Activated naive CD4-positive, alpha-beta T cell treated with Interleukin-2 at 50 U/mL for 16 hours (primary cell): ENCODE measurements around the gene LRP1B.

Experiments
- DNase-seq: peaks from one replicate; pipeline ENCODE4 v3.0.0-alpha.2; 2020

The LRP1B gene

DNA sequence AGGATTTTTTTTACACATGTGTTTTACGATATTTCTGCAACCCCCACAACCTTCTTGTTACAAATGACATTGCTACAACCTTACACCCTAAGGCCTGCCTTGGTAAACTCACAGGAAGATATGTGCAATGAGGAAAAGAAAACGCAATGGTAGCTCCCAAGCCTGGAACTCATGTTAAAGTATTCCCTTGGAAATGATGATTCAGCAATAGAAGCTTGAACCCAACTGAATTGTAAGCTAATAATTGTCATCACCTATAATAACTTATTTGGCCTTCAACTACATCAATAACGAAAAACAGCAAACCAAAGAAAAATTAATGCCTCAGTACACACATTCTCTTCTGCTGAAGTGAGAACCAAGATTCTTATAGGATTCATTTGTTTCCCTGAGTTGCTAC is 491.0 kb downstream of the LRP1B start:
- DNase-seq = no peak

DNA sequence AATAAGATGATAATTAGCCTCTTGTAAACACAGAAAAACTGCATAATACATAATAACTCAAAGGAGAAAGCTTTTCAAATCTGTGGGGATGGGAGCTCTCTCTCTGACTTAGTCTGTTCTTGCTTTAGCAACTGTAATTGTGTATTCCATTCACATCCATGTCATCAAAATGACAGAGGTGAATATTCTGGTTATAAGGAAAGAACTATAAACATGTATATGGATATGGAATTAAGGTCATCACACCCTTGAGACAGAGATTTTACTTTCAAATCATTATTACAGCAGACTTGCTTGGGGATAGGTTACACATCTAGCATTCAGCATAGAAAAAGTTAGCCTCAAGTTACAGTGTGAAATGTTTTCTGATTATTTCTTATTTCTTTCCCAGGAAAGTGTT is 497.7 kb downstream of the LRP1B start:
- DNase-seq = no peak

- DNase-seq = no peak
These were observed 500.3 kb downstream of the LRP1B start for GRCh38 chr2:141630407-141630930.

- no peak for DNase-seq
These were observed 510.4 kb downstream of the LRP1B start for GRCh38 chr2:141620372-141620771.

DNA sequence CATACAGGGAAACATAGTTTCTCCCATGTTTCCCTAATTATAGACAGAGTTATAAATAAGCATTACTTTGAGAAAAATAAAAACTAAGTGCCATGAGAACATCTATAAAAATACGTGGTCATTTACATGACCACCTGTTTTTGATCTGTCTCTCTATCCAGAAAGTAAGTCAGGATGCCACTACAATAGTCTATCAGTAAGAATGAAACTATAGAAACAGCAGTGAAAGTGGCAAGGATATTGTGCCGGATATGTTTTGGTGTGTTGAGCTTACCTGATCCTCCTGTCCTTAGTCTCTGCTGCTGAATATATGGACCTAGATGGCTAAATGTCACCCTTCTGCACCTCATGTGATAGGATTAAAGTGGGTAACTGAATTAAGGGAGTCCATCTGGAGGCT is 512.4 kb downstream of the LRP1B start:
- DNase-seq = no peak

- no peak for DNase-seq
These were observed 518.8 kb downstream of the LRP1B start for GRCh38 chr2:141611981-141612380.

GRCh38 chr2:141611176-141611571 is 519.6 kb downstream of the LRP1B start:
- no peak for DNase-seq

- DNase-seq = no peak
These were observed 520.1 kb downstream of the LRP1B start for GRCh38 chr2:141610564-141611175.

DNA sequence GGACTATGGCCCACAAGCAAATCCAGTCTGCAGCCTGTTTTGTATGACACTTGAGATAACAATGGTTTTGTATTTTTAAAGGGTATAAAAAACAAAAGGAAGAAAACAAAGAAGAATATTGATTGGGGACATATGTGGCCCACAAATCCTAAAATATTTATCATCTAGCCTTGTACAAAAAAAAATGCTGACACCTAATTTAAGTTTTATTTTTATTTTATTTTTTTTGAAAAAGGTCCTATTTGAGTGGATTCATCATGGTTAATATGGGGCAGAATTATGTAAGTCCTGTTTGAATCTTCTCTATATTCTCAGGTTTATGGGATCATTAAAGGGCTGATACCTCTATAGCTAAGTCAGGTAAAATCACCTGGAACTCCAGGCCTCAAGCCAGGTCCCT is 525.7 kb downstream of the LRP1B start:
- no peak for DNase-seq

- DNase-seq = no peak
These were observed 529.2 kb downstream of the LRP1B start for GRCh38 chr2:141601511-141602152.

DNA sequence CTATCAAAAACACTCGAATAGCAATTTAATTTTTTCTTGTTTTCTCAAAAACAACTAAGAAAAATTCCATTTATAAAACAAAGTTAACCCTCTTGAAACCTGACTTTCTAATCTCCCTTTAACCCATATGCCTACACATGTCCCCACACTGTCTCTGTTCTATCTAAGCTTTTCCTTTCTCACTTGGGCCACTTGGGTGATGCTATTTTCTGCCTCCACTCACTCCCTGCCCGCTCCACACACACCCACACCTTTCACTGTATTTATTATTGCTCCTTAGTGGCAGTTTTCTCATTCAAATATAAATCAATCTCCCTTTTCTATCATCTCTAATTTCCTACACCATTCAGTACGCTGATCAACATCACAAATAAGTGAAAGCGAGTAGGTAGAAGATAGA is 531.1 kb downstream of the LRP1B start:
- no peak for DNase-seq

DNA sequence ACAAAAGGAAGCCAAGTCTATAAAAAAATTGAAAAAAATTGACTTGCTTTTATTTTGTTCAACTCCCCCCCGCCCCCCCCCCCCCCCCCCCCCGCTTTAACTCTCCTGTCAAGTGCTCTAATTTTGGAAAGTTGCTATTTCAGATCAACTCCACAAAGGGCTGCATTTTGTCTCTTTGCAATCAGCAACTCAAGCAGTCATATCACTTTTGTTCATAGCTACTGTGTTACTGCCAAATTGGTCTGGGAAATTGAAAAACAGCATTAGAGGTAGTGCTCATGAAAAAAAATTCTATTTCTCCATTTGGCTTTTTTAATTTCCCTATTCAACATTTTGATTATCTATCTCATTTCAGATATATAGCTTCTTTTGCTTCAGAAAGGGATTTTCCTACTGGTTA is 531.8 kb downstream of the LRP1B start:
- DNase-seq = no peak

DNA sequence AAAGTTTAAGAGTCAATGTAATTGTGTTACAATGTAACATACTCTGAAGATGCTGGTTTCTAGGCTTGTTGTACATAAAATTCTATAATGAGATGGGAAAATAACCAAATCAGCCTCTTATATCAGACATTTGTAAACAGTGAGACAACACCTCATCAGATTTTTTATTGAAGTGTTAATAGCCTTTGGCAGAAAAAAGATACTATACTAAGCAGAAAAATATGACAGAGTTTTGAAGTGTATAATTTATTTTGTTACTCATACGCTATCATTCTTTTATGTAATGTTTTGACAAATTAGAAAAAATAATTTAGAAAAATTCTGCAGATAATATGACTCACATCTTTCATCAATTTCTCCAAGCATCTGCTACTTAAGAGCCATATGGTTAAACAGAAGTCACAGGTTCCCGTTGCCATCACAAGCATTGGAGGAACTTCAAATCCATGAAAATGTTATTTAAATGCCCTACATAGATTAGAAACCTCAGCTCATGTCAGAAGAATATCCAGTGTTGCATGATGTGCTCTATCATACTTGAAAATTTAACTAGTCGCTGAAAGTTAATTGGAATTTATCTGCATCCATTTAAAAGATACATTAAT is 535.4 kb downstream of the LRP1B start:
- no peak for DNase-seq

DNA sequence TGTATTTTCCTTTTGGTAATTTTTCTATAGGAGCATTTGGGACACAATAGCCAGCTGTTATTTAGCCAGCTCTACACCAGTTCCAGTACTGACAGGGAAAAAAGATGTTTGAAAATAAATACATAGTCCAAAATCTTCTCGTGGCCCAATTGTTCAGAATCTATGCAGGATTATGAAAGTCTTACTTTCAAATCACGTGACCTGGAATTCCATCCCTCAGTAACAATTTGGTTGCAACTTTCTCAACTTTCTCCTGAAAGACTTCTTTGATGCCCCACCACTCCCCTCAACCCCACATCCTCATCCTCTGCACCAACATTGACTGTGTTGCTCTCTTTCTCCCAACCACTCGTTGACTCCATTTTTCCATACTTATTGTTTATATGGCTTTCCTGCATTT is 539.0 kb downstream of the LRP1B start:
- no peak for DNase-seq

- no peak for DNase-seq
These were observed 540.2 kb downstream of the LRP1B start for GRCh38 chr2:141590620-141591019.

GRCh38 chr2:141589314-141589713 is 541.5 kb downstream of the LRP1B start:
- no peak for DNase-seq

- DNase-seq = no peak
These were observed 543.8 kb downstream of the LRP1B start for GRCh38 chr2:141586985-141587384.

GRCh38 chr2:141582213-141582612 is 548.6 kb downstream of the LRP1B start:
- DNase-seq = no peak

- DNase-seq = no peak
These were observed 551.7 kb downstream of the LRP1B start for GRCh38 chr2:141579071-141579470.

- DNase-seq = no peak
These were observed 560.2 kb downstream of the LRP1B start for GRCh38 chr2:141570474-141571131.

DNA sequence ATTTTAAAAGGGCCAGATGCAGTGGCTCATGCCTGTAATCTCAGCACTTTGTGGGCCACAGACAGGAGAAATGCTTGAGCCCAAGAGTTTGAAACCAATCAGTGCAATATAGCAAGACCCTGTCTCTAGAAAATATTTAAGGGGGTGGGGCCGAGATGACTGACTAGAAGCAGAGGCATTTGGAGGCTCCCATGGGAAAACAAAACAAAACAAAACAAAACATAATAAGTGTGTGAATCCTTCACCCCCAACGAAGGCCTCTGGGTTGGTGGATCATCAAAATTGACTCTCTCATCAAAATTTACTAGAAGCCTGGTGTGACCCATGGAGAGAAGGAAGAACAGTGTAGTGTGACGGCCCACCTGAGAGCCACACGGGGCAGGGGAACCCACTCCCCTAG is 560.9 kb downstream of the LRP1B start:
- no peak for DNase-seq

GRCh38 chr2:141565597-141565996 is 565.2 kb downstream of the LRP1B start:
- DNase-seq = no peak

GRCh38 chr2:141560723-141561122 is 570.1 kb downstream of the LRP1B start:
- DNase-seq = no peak
